ENCODE data around the gene CRHR1. TPM values are rescaled to one million over a fixed set of nuclear protein-coding genes. Genes with fewer than 3 reads are reported as not detected.

The CRHR1 gene
- total and polyA plus RNA-seq, 2 experiments from 2014 or later, result not detected

GRCh38 chr17:45745601-45746494 is 38.3 kb upstream of the CRHR1 start:
- no peaks in the 10 kb centered on the region for H3K36me3 ChIP-seq (ENCODE audit: low read depth)
- DNase-seq, result no peak
- H3K9me3 ChIP-seq (ENCODE audit: low read depth), result no peaks in the 10 kb centered on the region
- H3K4me2 ChIP-seq (ENCODE audit: unreplicated experiment), result no peak overlapping the region
- H3K9ac ChIP-seq, result no peak overlapping the region
- H3K9me2 ChIP-seq (ENCODE audit: insufficient read depth), result no peaks in the 10 kb centered on the region
- peaks cover 24% of the 10 kb centered on the region for H3K27me3 ChIP-seq (replicated peaks; ENCODE audit: insufficient read depth)
- no peak overlapping the region for H3K4me3 ChIP-seq
- no peaks in the 10 kb centered on the region for H4K20me1 ChIP-seq (ENCODE audit: insufficient read depth)
- no peak overlapping the region for H2AFZ ChIP-seq
- WGBS, 2 experiments (ENCODE audit: low coverage in 1 of 2, low lambda C conversion rate in 2 of 2, missing lambda C conversion rate in 2 of 2), result 15 to 20% methylated on average over 11 of the region's 11 CpGs
- no peak overlapping the region for H3K27ac ChIP-seq
- peaks cover 3% of the 10 kb centered on the region; the same call in 1 of the 2 replicates for H3K4me1 ChIP-seq (ENCODE audit: insufficient read depth)
- TF ChIP-seq EZH2 (IDR thresholded peaks at IDR 0.05; ENCODE audit: insufficient read depth, poor library complexity, severe bottlenecking) (no peak), EZH2phosphoT487 (IDR thresholded peaks at IDR 0.05; ENCODE audit: insufficient read depth, low read depth) (no peak)
- no peaks in the 10 kb centered on the region for H3F3A ChIP-seq (ENCODE audit: insufficient read depth)
- H3K79me2 ChIP-seq (ENCODE audit: insufficient read depth), result no peaks in the 10 kb centered on the region
- in situ Hi-C loops (cut with MboI), result no loop called here

- Histone ChIP-seq H3K4me1 (ENCODE audit: insufficient read depth) (no peaks in the 10 kb centered on the region), H2AFZ (no peak overlapping the region), H3K9me3 (ENCODE audit: low read depth) (no peaks in the 10 kb centered on the region), H3K36me3 (ENCODE audit: low read depth) (no peaks in the 10 kb centered on the region), H4K20me1 (ENCODE audit: insufficient read depth) (no peaks in the 10 kb centered on the region), H3K9ac (no peak overlapping the region), H3K27ac (no peak overlapping the region), H3K9me2 (ENCODE audit: insufficient read depth) (no peaks in the 10 kb centered on the region), H3F3A (ENCODE audit: insufficient read depth) (no peaks in the 10 kb centered on the region), H3K4me3 (no peak overlapping the region), H3K4me2 (ENCODE audit: unreplicated experiment) (no peak overlapping the region), H3K27me3 (replicated peaks; ENCODE audit: insufficient read depth) (peaks cover 25% of the 10 kb centered on the region), H3K79me2 (ENCODE audit: insufficient read depth) (no peaks in the 10 kb centered on the region)
- in situ Hi-C loops (cut with MboI), result no loop called here
- DNase-seq, result no peak
- 0 to 3% methylated on average over 6 of the region's 6 CpGs for WGBS, 2 experiments (ENCODE audit: low coverage in 1 of 2, low lambda C conversion rate in 2 of 2, missing lambda C conversion rate in 2 of 2)
- TF ChIP-seq EZH2 (IDR thresholded peaks at IDR 0.05; ENCODE audit: insufficient read depth, poor library complexity, severe bottlenecking) (no peak), EZH2phosphoT487 (IDR thresholded peaks at IDR 0.05; ENCODE audit: insufficient read depth, low read depth) (no peak)
Observed at GRCh38 chr17:45747911-45748310, 36.2 kb upstream of the CRHR1 start.

GRCh38 chr17:45748731-45749310 is 35.3 kb upstream of the CRHR1 start:
- Histone ChIP-seq H3K9ac (no peak overlapping the region), H2AFZ (no peak overlapping the region), H3K79me2 (ENCODE audit: insufficient read depth) (no peaks in the 10 kb centered on the region), H3F3A (ENCODE audit: insufficient read depth) (no peaks in the 10 kb centered on the region), H3K9me3 (ENCODE audit: low read depth) (no peaks in the 10 kb centered on the region), H3K4me3 (no peak overlapping the region), H3K27ac (no peak overlapping the region), H3K27me3 (replicated peaks; ENCODE audit: insufficient read depth) (peaks cover 18% of the 10 kb centered on the region), H3K4me2 (ENCODE audit: unreplicated experiment) (no peak overlapping the region), H3K36me3 (ENCODE audit: low read depth) (no peaks in the 10 kb centered on the region), H4K20me1 (ENCODE audit: insufficient read depth) (no peaks in the 10 kb centered on the region), H3K4me1 (ENCODE audit: insufficient read depth) (no peaks in the 10 kb centered on the region), H3K9me2 (ENCODE audit: insufficient read depth) (no peaks in the 10 kb centered on the region)
- in situ Hi-C loops (cut with MboI), result no loop called here
- TF ChIP-seq EZH2phosphoT487 (IDR thresholded peaks at IDR 0.05; ENCODE audit: insufficient read depth, low read depth) (no peak), EZH2 (IDR thresholded peaks at IDR 0.05; ENCODE audit: insufficient read depth, poor library complexity, severe bottlenecking) (no peak)
- WGBS, 2 experiments (ENCODE audit: low coverage in 1 of 2, low lambda C conversion rate in 2 of 2, missing lambda C conversion rate in 2 of 2), result 20 to 21% methylated on average over 11 of the region's 11 CpGs
- no peak for DNase-seq

- no peak for TF ChIP-seq EZH2 (IDR thresholded peaks at IDR 0.05; ENCODE audit: insufficient read depth, poor library complexity, severe bottlenecking)
- TF ChIP-seq EZH2phosphoT487 (IDR thresholded peaks at IDR 0.05; ENCODE audit: insufficient read depth, low read depth), result no peak
- no peak overlapping the region for H3K4me2 ChIP-seq (ENCODE audit: unreplicated experiment)
- 22 to 28% methylated on average over 4 of the region's 4 CpGs for WGBS, 2 experiments (ENCODE audit: low coverage in 1 of 2, low lambda C conversion rate in 2 of 2, missing lambda C conversion rate in 2 of 2)
Observed at GRCh38 chr17:45749831-45750335, 34.2 kb upstream of the CRHR1 start.

More at GRCh38 chr17:45749831-45750335, 34.2 kb upstream of the CRHR1 start:
- Histone ChIP-seq H3F3A (ENCODE audit: insufficient read depth) (no peaks in the 10 kb centered on the region), H3K9ac (no peak overlapping the region), H4K20me1 (ENCODE audit: insufficient read depth) (no peaks in the 10 kb centered on the region), H3K79me2 (ENCODE audit: insufficient read depth) (no peaks in the 10 kb centered on the region), H3K36me3 (ENCODE audit: low read depth) (no peaks in the 10 kb centered on the region), H3K4me3 (no peak overlapping the region), H3K9me3 (ENCODE audit: low read depth) (no peaks in the 10 kb centered on the region), H3K4me1 (ENCODE audit: insufficient read depth) (no peaks in the 10 kb centered on the region), H3K9me2 (ENCODE audit: insufficient read depth) (no peaks in the 10 kb centered on the region), H2AFZ (no peak overlapping the region), H3K27me3 (replicated peaks; ENCODE audit: insufficient read depth) (peaks cover 18% of the 10 kb centered on the region), H3K27ac (no peak overlapping the region)
- in situ Hi-C loops (cut with MboI), result no loop called here
- DNase-seq, result no peak

Data from GM23248 (cell line).